HG03565 (cell line): ENCODE results near the gene CLEC4M.
"Not testable (repeated sequence)": the region's sequence is repeated elsewhere in the genome, so short reads cannot be mapped to it uniquely, and the experiment has no call there.

Experiments used
- ATAC-seq: cut with Tn5 transposase; IDR thresholded peaks from one replicate; pipeline ENCODE4 v1.9.1; 2021; ENCODE audit warnings: mild to moderate bottlenecking, moderate library complexity; ENCODE audit not compliant: unreplicated experiment

CLEC4M gene

GRCh38 chr19:7801020-7801570, 38.1 kb downstream of the CLEC4M start:
- ATAC-seq: no peak

GRCh38 chr19:7806234-7806633, 43.2 kb downstream of the CLEC4M start:
- no peak for ATAC-seq

GRCh38 chr19:7806876-7807275, 43.8 kb downstream of the CLEC4M start:
- no peak for ATAC-seq

- ATAC-seq: no peak
Measured at GRCh38 chr19:7808108-7808507, 45.1 kb downstream of the CLEC4M start.

- ATAC-seq: no peak
Measured at GRCh38 chr19:7811989-7812388, 48.9 kb downstream of the CLEC4M start.

- ATAC-seq: no peak
Measured at GRCh38 chr19:7815325-7815724, 52.3 kb downstream of the CLEC4M start.

GRCh38 chr19:7816040-7816439, 53.0 kb downstream of the CLEC4M start:
- not testable (repeated sequence) for ATAC-seq

- no peak for ATAC-seq
Measured at GRCh38 chr19:7817801-7818200, 54.8 kb downstream of the CLEC4M start.

- ATAC-seq: no peak
Measured at GRCh38 chr19:7818806-7819205, 55.8 kb downstream of the CLEC4M start.
